H9 (cell line): ENCODE measurements around the gene MXI1. TPM values are rescaled to one million over a fixed set of nuclear protein-coding genes. Genes with fewer than 3 reads are reported as not detected.

Experiments
- DNase-seq: peaks from one replicate; pipeline ENCODE4 v3.0.0-alpha.2; 2017
- H2AFZ ChIP-seq: one replicate; pipeline ENCODE4 v1.6.1; 2013; ENCODE audit warnings: mild to moderate bottlenecking, low read length, control low read depth, moderate library complexity
- H2AK5ac ChIP-seq: 2 replicates; pipeline ENCODE4 v1.6.1; 2013; ENCODE audit warnings: low read length, control low read depth, mixed read lengths; ENCODE audit not compliant: insufficient read length
- H2BK120ac ChIP-seq: one replicate; pipeline ENCODE4 v1.6.1; 2013; ENCODE audit warnings: low read depth, mild to moderate bottlenecking, low read length, control low read depth, inconsistent platforms; ENCODE audit not compliant: poor library complexity, severe bottlenecking
- H2BK12ac ChIP-seq: 2 replicates; pipeline ENCODE4 v1.6.1; 2013; ENCODE audit warnings: low read length, control low read depth, mixed read lengths, low read depth; ENCODE audit not compliant: insufficient read length
- H2BK15ac ChIP-seq: 2 replicates; pipeline ENCODE4 v1.6.1; 2013; ENCODE audit warnings: low read depth, low read length, control low read depth
- H2BK20ac ChIP-seq: one replicate; pipeline ENCODE4 v1.6.1; 2013; ENCODE audit warnings: low read depth, mild to moderate bottlenecking, low read length, control low read depth, inconsistent platforms; ENCODE audit not compliant: poor library complexity, severe bottlenecking
- H2BK5ac ChIP-seq: 2 replicates; pipeline ENCODE4 v1.6.1; 2013; ENCODE audit warnings: low read length, control low read depth, mixed read lengths; ENCODE audit not compliant: insufficient read length
- H3K14ac ChIP-seq: 2 replicates; pipeline ENCODE4 v1.6.1; 2013; ENCODE audit warnings: low read length, control low read depth; ENCODE audit not compliant: insufficient read depth
- H3K18ac ChIP-seq: 2 replicates; pipeline ENCODE4 v1.6.1; 2013; ENCODE audit warnings: low read depth, mild to moderate bottlenecking, mixed read lengths, low read length, control low read depth; ENCODE audit not compliant: insufficient read length
- H3K23ac ChIP-seq: 2 replicates; pipeline ENCODE4 v1.6.1; 2013; ENCODE audit warnings: low read length, control low read depth, mixed read lengths, low read depth; ENCODE audit not compliant: insufficient read length
- H3K23me2 ChIP-seq: 2 replicates; pipeline ENCODE4 v1.6.1; 2013; ENCODE audit warnings: low read depth, mild to moderate bottlenecking, mixed read lengths, low read length, control low read depth; ENCODE audit not compliant: insufficient read length, poor library complexity, severe bottlenecking
- H3K27ac ChIP-seq: 2 replicates; pipeline ENCODE4 v1.5.1; 2013; ENCODE audit warnings: low read length, control low read depth, mixed read lengths, low read depth; ENCODE audit not compliant: insufficient read length
- H3K27me3 ChIP-seq: 2 replicates; pipeline ENCODE4 v1.6.1; 2013; ENCODE audit warnings: low read length, control low read depth, inconsistent platforms; ENCODE audit not compliant: insufficient read depth
- H3K4ac ChIP-seq: 2 replicates; pipeline ENCODE4 v1.6.1; 2013; ENCODE audit warnings: low read depth, mild to moderate bottlenecking, control low read depth, inconsistent platforms, low read length, moderate library complexity
- H3K4me1 ChIP-seq: 2 replicates; pipeline ENCODE4 v1.6.1; 2013; ENCODE audit warnings: low read length, control low read depth, inconsistent platforms; ENCODE audit not compliant: insufficient read depth
- H3K4me2 ChIP-seq: 2 replicates; pipeline ENCODE4 v1.6.1; 2013; ENCODE audit warnings: low read length, control low read depth, mixed read lengths; ENCODE audit not compliant: insufficient read length, insufficient read depth
- H3K56ac ChIP-seq: 2 replicates; pipeline ENCODE4 v1.6.1; 2013; ENCODE audit warnings: low read depth, mild to moderate bottlenecking, mixed read lengths, low read length, control low read depth; ENCODE audit not compliant: insufficient read length
- H3K79me1 ChIP-seq: 2 replicates; pipeline ENCODE4 v1.6.1; 2013; ENCODE audit warnings: low read depth, mild to moderate bottlenecking, moderate library complexity, low read length, control low read depth, inconsistent platforms; ENCODE audit not compliant: insufficient read depth, poor library complexity, severe bottlenecking
- H3K79me2 ChIP-seq: 2 replicates; pipeline ENCODE4 v1.6.1; 2013; ENCODE audit warnings: low read length, control low read depth, inconsistent platforms; ENCODE audit not compliant: insufficient read depth
- H3K9ac ChIP-seq: 2 replicates; pipeline ENCODE4 v1.6.1; 2013; ENCODE audit warnings: low read length, control low read depth, mixed read lengths; ENCODE audit not compliant: insufficient read length; ENCODE audit errors: extremely low read depth
- H3K9me3 ChIP-seq: one replicate; pipeline ENCODE4 v1.6.1; 2013; ENCODE audit warnings: low read depth, low read length, inconsistent platforms; ENCODE audit not compliant: control insufficient read depth
- H3T11ph ChIP-seq: one replicate; pipeline ENCODE4 v1.6.1; 2013; ENCODE audit warnings: mild to moderate bottlenecking, low read length, control low read depth, inconsistent platforms
- H4K20me1 ChIP-seq: one replicate; pipeline ENCODE4 v1.6.1; 2013; ENCODE audit not compliant: control insufficient read depth, insufficient read length, insufficient read depth
- H4K5ac ChIP-seq: 2 replicates; pipeline ENCODE4 v1.6.1; 2013; ENCODE audit warnings: low read depth, mild to moderate bottlenecking, mixed read lengths, low read length, control low read depth; ENCODE audit not compliant: insufficient read length
- H4K8ac ChIP-seq: replicated peaks from 2 replicates; pipeline ENCODE4 v1.6.1; 2013; ENCODE audit warnings: low read length, control low read depth, mixed read lengths, low read depth; ENCODE audit not compliant: insufficient read length
- H4K91ac ChIP-seq: 2 replicates; pipeline ENCODE4 v1.6.1; 2013; ENCODE audit warnings: low read depth, mild to moderate bottlenecking, moderate library complexity, mixed read lengths, low read length, control low read depth; ENCODE audit not compliant: insufficient read length
- H3K27ac Mint-ChIP-seq, 3 experiments: 2 replicates in 2 of 3; 3 replicates in 1 of 3; pipeline ENCODE4 v1.8.0; 2020 to 2021; ENCODE audit warnings: mixed read lengths in 3 of 3, mild to moderate bottlenecking in 1 of 3, moderate library complexity in 1 of 3
- H3K27me3 Mint-ChIP-seq: 2 replicates; pipeline ENCODE4 v1.8.0; 2021; ENCODE audit warnings: low read depth, mild to moderate bottlenecking, moderate library complexity, mixed read lengths
- H3K36me3 Mint-ChIP-seq, 3 experiments: 2 replicates in 2 of 3; 3 replicates in 1 of 3; pipeline ENCODE4 v1.8.0; 2020 to 2021; ENCODE audit warnings: low read depth in 3 of 3, mixed read lengths in 3 of 3; ENCODE audit not compliant: insufficient read depth in 1 of 3
- H3K4me1 Mint-ChIP-seq, 2 experiments: 2 replicates each; pipeline ENCODE4 v1.8.0; 2020; ENCODE audit warnings: mixed read lengths in 2 of 2
- H3K4me3 Mint-ChIP-seq, 2 experiments: 2 replicates in 1 of 2; 3 replicates in 1 of 2; pipeline ENCODE4 v1.8.0; 2020 to 2021; ENCODE audit warnings: mild to moderate bottlenecking in 2 of 2, mixed read lengths in 2 of 2, moderate library complexity in 1 of 2
- H3K9me3 Mint-ChIP-seq, 2 experiments: 2 replicates in 1 of 2; 3 replicates in 1 of 2; pipeline ENCODE4 v1.8.0; 2020; ENCODE audit warnings: mild to moderate bottlenecking in 2 of 2, mixed read lengths in 2 of 2, moderate library complexity in 1 of 2
- CTCF ChIP-seq: fragments of 200-600 bp; sonication (generic); conservative IDR thresholded peaks from 3 replicates; pipeline ENCODE4 v1.8.0; 2021; ENCODE audit warnings: antibody characterized with exemption, mild to moderate bottlenecking
- WGBS: extraction: QIAGEN DNeasy Blood & Tissue Kit; methylation state at CpG from one replicate; pipeline ENCODE4 v1.1.7; 2013; ENCODE audit warnings: missing lambda C conversion rate, low lambda C conversion rate, mixed read lengths; ENCODE audit not compliant: insufficient read length; ENCODE audit errors: extremely low coverage; 5-methylcytosine and 5-hydroxymethylcytosine counted together
- total RNA-seq: library from RNA; stranded (reverse); gene quantifications from 2 replicates; pipeline ENCODE4 v1.2.1, GENCODE V29; 2021

MXI1 gene
- total RNA-seq, 1 experiment from 2014 or later: 5.6 TPM

GRCh38 chr10:110312206-110312605 is 104.8 kb downstream of the MXI1 start:
- Histone ChIP-seq H2BK15ac (no peak overlapping the region), H3K23ac (no peak overlapping the region), H2BK120ac (no peak overlapping the region), H2BK5ac (no peak overlapping the region), H3K79me2 (no peaks in the 10 kb centered on the region), H2AK5ac (no peak overlapping the region), H3K27me3 (no peaks in the 10 kb centered on the region), H3T11ph (no peak overlapping the region), H3K79me1 (no peaks in the 10 kb centered on the region), H3K9ac (no peak overlapping the region), H3K4me1 (no peaks in the 10 kb centered on the region; the same call in 1 of the 2 replicates), H2BK20ac (no peak overlapping the region), H4K8ac (no peak overlapping the region), H3K56ac (no peak overlapping the region), H2BK12ac (no peak overlapping the region), H3K27ac (no peak overlapping the region), H3K9me3 (no peaks in the 10 kb centered on the region), H3K14ac (no peak overlapping the region), H3K18ac (no peak overlapping the region), H4K91ac (no peak overlapping the region), H3K4ac (no peak overlapping the region), H4K5ac (no peak overlapping the region), H2AFZ (no peak overlapping the region), H3K23me2 (no peaks in the 10 kb centered on the region), H3K4me2 (no peak overlapping the region), H4K20me1 (no peaks in the 10 kb centered on the region)
- H3K36me3 Mint-ChIP-seq: no peaks in the 10 kb centered on the region
- no peaks in the 10 kb centered on the region for H3K9me3 Mint-ChIP-seq
- H3K27ac Mint-ChIP-seq: no peak overlapping the region
- no peaks in the 10 kb centered on the region for H3K27me3 Mint-ChIP-seq
- WGBS: no CpG with 5 or more reads among the region's 2 CpGs
- no peak for TF ChIP-seq CTCF
- peaks cover 12 to 13% of the 10 kb centered on the region in 2 experiments for H3K4me1 Mint-ChIP-seq
- no peak for DNase-seq
- H3K4me3 Mint-ChIP-seq: no peak overlapping the region
